Common myeloid progenitor, CD34-positive (primary cell): ENCODE data around the gene ZNF486.
A peak's percentile ranks its signal among the peaks of the same experiment; 100 is the strongest.
"Not testable (repeated sequence)": the region's sequence is repeated elsewhere in the genome, so short reads cannot be mapped to it uniquely, and the experiment has no call there.

Experiments used
- CTCF ChIA-PET: fragments of 350-600 bp; sonication (Branson Sonifier 250); formaldehyde crosslinking; loops from one replicate; lab custom pipeline; 2021; ENCODE audit warnings: antibody characterized with exemption; lab: Charles Lee
- POLR2A ChIA-PET: fragments of 350-600 bp; sonication (Branson Sonifier 250); formaldehyde crosslinking; loops from one replicate; lab custom pipeline; 2021; ENCODE audit warnings: antibody characterized with exemption; lab: Charles Lee
- DNase-seq, 3 donors: peaks; one replicate each; pipeline versions ENCODE4 v3.0.0 to v3.0.0-alpha.2; 2013
- H3K27ac ChIP-seq, 2 experiments: 1 replicate in 1 of 2; 2 replicates in 1 of 2; pipeline ENCODE4 v1.7.0; 2013; ENCODE audit warnings: inconsistent platforms in 2 of 2, low read length in 2 of 2, mild to moderate bottlenecking in 2 of 2, low read depth in 1 of 2, moderate library complexity in 1 of 2; ENCODE audit not compliant: severe bottlenecking in 2 of 2, insufficient read depth in 1 of 2, poor library complexity in 1 of 2
- H3K27me3 ChIP-seq, 5 experiments: replicated peaks in 2 of 5; 1 replicate in 3 of 5; 2 replicates in 2 of 5; pipeline versions ENCODE4 v1.6.1 to v1.7.0; 2013; ENCODE audit warnings: low read length in 4 of 5, mild to moderate bottlenecking in 2 of 5, moderate library complexity in 2 of 5, inconsistent platforms in 1 of 5; ENCODE audit not compliant: insufficient read depth in 5 of 5, control insufficient read depth in 4 of 5
- H3K36me3 ChIP-seq, 4 experiments: 1 replicate in 2 of 4; 2 replicates in 2 of 4; pipeline versions ENCODE4 v1.6.1 to v1.7.0; 2013; ENCODE audit warnings: low read length in 3 of 4, control low read depth in 1 of 4, mild to moderate bottlenecking in 1 of 4; ENCODE audit not compliant: control insufficient read depth in 4 of 4, insufficient read depth in 4 of 4
- H3K4me1 ChIP-seq, 4 experiments: 1 replicate in 3 of 4; 2 replicates in 1 of 4; pipeline versions ENCODE4 v1.6.1 to v1.7.1; 2013; ENCODE audit warnings: low read length in 3 of 4, mild to moderate bottlenecking in 3 of 4, control low read depth in 1 of 4, inconsistent platforms in 1 of 4, moderate library complexity in 1 of 4; ENCODE audit not compliant: control insufficient read depth in 4 of 4, insufficient read depth in 4 of 4; ENCODE audit errors: control extremely low read depth in 1 of 4
- H3K4me3 ChIP-seq, 7 experiments: 1 replicate in 4 of 7; 2 replicates in 3 of 7; pipeline versions ENCODE4 v1.5.1 to v1.7.0; 2013; ENCODE audit warnings: mild to moderate bottlenecking in 7 of 7, low read length in 6 of 7, moderate library complexity in 6 of 7, inconsistent platforms in 2 of 7, low read depth in 2 of 7, control low read depth in 1 of 7; ENCODE audit not compliant: insufficient read depth in 4 of 7, control insufficient read depth in 1 of 7; ENCODE audit errors: extremely low read depth in 1 of 7
- H3K9me3 ChIP-seq, 5 experiments: 1 replicate in 4 of 5; 2 replicates in 1 of 5; pipeline versions ENCODE4 v1.6.1 to v1.7.1; 2013; ENCODE audit warnings: low read length in 4 of 5, mild to moderate bottlenecking in 2 of 5, inconsistent platforms in 1 of 5, low read depth in 1 of 5, moderate library complexity in 1 of 5; ENCODE audit not compliant: control insufficient read depth in 4 of 5, insufficient read depth in 2 of 5; ENCODE audit errors: control extremely low read depth in 1 of 5
- WGBS: methylation state at CpG from one replicate; pipeline ENCODE4 v1.1.5; 2013; ENCODE audit not compliant: insufficient coverage; 5-methylcytosine and 5-hydroxymethylcytosine counted together

ZNF486 gene

GRCh38 chr19:20152506-20152905 is 14.5 kb upstream of the ZNF486 start:
- H3K27ac ChIP-seq, H3K9me3 ChIP-seq, H3K4me1 ChIP-seq, POLR2A ChIA-PET, H3K36me3 ChIP-seq, DNase-seq, CTCF ChIA-PET, H3K4me3 ChIP-seq, H3K27me3 ChIP-seq: not testable (repeated sequence)
- WGBS: 69% methylated on average over 9 of the region's 15 CpGs

DNA sequence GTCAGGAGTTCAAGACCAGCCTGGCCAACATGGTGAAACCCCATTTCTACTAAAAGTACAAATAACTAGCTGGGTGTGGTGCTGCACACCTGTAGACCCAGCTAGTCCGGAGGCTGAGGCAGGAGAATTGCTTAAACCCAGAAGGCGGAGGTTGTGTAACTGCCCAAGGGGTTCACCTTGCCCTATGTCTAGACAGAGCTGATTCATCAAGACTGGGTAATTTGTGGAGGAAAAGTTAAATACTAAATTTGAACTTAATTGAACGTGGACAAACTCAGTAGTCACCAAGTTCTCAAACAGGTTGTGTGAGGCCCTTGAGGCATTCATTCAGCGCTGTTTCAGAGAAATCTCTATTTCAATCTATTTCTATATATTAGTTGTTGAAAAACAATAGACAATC is 13.7 kb upstream of the ZNF486 start:
- Histone ChIP-seq H3K9me3 (peaks cover 2 to 9% (median 3%) of the 10 kb centered on the region in 5 experiments), H3K27me3 (no peaks in the 10 kb centered on the region), H3K4me3 (no peak overlapping the region), H3K27ac (no peak overlapping the region), H3K36me3 (no peaks in the 10 kb centered on the region), H3K4me1 (no peaks in the 10 kb centered on the region)
- no peak for DNase-seq
- ChIA-PET CTCF (no interaction called here), POLR2A (no interaction called here)
- 93% methylated on average over 2 of the region's 4 CpGs for WGBS

DNA sequence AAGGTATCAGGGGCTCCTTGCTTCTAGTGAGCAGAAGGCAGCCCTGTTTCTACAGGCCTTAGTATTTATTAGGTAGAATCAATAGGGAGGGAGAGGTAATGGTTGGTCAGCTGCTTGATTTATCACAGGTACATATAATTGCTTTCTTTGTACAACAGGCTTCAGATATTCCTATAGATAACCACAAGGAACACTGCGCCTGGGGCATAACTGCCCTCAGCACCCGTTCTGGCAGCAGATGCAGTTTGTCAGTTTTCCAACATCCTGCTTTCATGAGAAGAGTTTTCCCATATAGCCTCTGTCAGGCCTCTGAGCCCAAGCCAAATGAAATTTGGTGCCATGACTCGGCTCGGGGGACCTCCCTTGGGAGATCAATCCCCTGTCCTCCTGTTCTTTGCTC is 12.4 kb upstream of the ZNF486 start:
- H3K36me3 ChIP-seq: no peaks in the 10 kb centered on the region
- H3K4me1 ChIP-seq: no peaks in the 10 kb centered on the region
- whole genome bisulfite sequencing: 100% methylated on average over 4 of the region's 4 CpGs
- ChIA-PET CTCF (no interaction called here), POLR2A (no interaction called here)
- no peak overlapping the region for H3K27ac ChIP-seq
- no peak for DNase-seq
- H3K27me3 ChIP-seq: no peaks in the 10 kb centered on the region
- no peak overlapping the region for H3K4me3 ChIP-seq
- peaks cover 2 to 10% (median 3%) of the 10 kb centered on the region in 5 experiments for H3K9me3 ChIP-seq

DNA sequence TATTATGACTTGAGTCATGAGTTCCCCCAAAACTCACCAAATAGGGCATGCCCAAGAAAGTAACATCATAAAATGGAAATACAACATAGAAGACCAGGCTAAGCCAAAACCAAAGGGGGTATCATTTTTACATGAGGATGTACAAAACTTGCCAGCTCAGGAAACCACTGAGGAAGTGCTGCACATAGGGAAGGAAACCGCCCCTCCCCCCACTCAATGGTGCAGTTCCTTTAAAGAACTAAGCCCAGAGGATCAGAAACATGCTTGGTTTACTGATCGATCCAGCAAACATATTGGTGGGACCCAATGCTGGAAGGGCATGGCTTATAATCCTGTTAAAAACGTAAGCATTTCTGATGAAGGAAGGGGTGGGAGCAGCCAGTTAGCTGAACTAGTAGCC is 4.2 kb upstream of the ZNF486 start:
- no peak overlapping the region for H3K27ac ChIP-seq
- 69% methylated on average over 3 of the region's 3 CpGs for WGBS
- ChIA-PET CTCF (no interaction called here), POLR2A (no interaction called here)
- peaks cover 0 to 9% (median 4%) of the 10 kb centered on the region in 4 experiments for H3K4me1 ChIP-seq
- no peaks in the 10 kb centered on the region for H3K27me3 ChIP-seq
- no peaks in the 10 kb centered on the region for H3K36me3 ChIP-seq
- peaks cover 0 to 19% (median 0%) of the 10 kb centered on the region in 5 experiments for H3K9me3 ChIP-seq
- no peak overlapping the region for H3K4me3 ChIP-seq
- DNase-seq: peak; percentile 5 to 50 (median 42)

DNA sequence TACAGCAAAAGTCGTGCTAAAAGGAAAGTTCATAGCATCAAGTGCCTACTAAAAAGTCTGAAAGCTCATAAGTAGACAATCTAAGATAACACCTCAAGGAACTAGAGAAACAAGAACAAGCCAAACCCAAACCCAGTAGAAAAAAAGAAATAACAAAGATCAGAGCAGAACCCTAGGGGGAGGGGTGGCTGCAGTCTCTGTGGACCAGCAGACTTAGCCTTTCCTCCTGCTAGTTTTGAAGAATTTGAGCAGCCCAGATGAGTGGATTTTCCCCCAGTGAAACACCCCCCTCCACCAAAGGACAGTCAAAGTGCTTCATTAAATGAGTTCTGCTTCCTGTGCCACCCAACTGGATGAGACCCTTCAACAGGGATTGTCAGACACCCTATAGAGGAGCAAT is 2.6 kb upstream of the ZNF486 start:
- Histone ChIP-seq H3K4me1 (peaks cover 0 to 11% (median 4%) of the 10 kb centered on the region in 4 experiments), H3K27ac (no peak overlapping the region), H3K9me3 (peaks cover under 1 to 19% (median 5%) of the 10 kb centered on the region in 5 experiments), H3K27me3 (no peaks in the 10 kb centered on the region), H3K4me3 (no peak overlapping the region), H3K36me3 (peaks cover 0 to 5% (median 4%) of the 10 kb centered on the region in 4 experiments)
- ChIA-PET POLR2A (no interaction called here), CTCF (no interaction called here)
- no peak for DNase-seq
- WGBS: 100% methylated on average over 1 of the region's 1 CpG

- WGBS: no CpG with 5 or more reads among the region's 7 CpGs
- Histone ChIP-seq H3K9me3 (peaks cover 2 to 29% (median 17%) of the 10 kb centered on the region in 5 experiments), H3K27ac (no peak overlapping the region), H3K4me3 (no peak overlapping the region), H3K27me3 (no peaks in the 10 kb centered on the region), H3K36me3 (peaks cover 5 to 19% (median 12%) of the 10 kb centered on the region in 4 experiments), H3K4me1 (peaks cover 0 to 11% (median 4%) of the 10 kb centered on the region in 4 experiments)
- CTCF ChIA-PET: interaction anchor here (0.9 to 1.2 kb wide), 2 partner anchors 10 to 12 kb away, joined by 3 read pairs; no protein-coding TSS in a partner anchor
- POLR2A ChIA-PET: interaction anchor here (0.6 kb wide), 1 partner anchor 536 kb away, joined by 3 read pairs; no protein-coding TSS in a partner anchor
- no peak for DNase-seq
Measured at GRCh38 chr19:20165971-20166592, 932 bp upstream of the ZNF486 start.

- Histone ChIP-seq H3K9me3 (peaks cover 2 to 38% (median 32%) of the 10 kb centered on the region in 5 experiments), H3K27me3 (no peaks in the 10 kb centered on the region), H3K4me1 (peaks cover 0 to 9% (median 3%) of the 10 kb centered on the region in 4 experiments), H3K4me3 (peak overlapping the region; percentile 81 to 92 (median 89)), H3K27ac (peak overlapping the region; percentile 75 to 90), H3K36me3 (peaks cover 7 to 34% (median 25%) of the 10 kb centered on the region in 4 experiments)
- peak; percentile 29 to 68 (median 60) for DNase-seq
- POLR2A ChIA-PET: interaction anchor here (0.6 kb wide), 1 partner anchor 1417 kb away, joined by 4 read pairs; no protein-coding TSS in a partner anchor
- 42% methylated on average over 15 of the region's 22 CpGs for WGBS
- CTCF ChIA-PET: no interaction called here
Measured at GRCh38 chr19:20167651-20168122, 673 bp downstream of the ZNF486 start.
